Bone marrow (tissue), 2 donors: Measurements from ENCODE around the gene METAP1.
A peak's percentile ranks its signal among the peaks of the same experiment; 100 is the strongest.
"Not testable (repeated sequence)": the region's sequence is repeated elsewhere in the genome, so short reads cannot be mapped to it uniquely, and the experiment has no call there.

Experiments used
- DNase-seq, 2 donors: peaks; one replicate each; lab custom pipeline; 2025; lab: John Stamatoyannopoulos, UW

Gene METAP1

DNA sequence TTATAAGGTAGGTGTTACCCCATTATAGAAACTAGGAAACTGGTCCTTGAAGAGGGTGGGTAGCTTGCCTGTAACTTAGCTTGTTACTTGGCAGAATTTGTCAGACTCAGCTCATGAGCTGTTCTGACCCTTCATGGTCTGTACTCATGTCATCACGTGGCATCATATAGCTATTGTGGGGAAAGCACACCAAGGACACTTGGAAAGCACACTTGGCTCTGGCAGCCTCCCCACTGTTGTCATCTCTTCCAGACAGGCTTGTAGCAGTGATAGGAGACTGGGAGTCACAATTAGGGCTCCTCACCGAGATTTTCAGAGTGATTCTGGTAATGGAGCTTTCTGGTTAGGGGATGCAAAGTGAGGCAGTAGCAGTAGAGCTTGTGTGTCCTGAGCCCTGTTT lies 62.7 kb downstream of the METAP1 start:
- no peak for DNase-seq

- DNase-seq: no peak
Observed at GRCh38 chr4:99059550-99059949, 64.0 kb downstream of the METAP1 start.

GRCh38 chr4:99061048-99061700 lies 65.7 kb downstream of the METAP1 start:
- DNase-seq: no peak

DNA sequence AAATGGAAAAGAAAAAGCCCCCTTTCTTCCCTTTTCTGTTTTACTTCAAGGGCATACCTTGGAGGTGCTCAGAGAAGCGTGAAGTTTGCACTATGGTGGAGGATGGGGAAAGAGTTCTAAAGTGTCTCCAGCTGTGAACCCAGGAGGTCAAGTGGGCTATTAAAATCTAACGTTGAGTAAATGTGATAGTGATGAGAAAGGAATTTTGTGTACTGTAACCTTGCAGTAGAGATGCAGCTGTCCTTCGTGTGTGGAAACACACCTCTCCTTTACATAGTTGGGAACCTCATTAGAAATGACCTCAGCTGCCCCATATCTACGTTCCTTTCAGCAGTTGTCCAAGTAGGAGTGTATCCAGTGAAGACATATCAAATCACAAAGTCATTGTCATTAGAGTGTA lies 66.6 kb downstream of the METAP1 start:
- no peak for DNase-seq

DNA sequence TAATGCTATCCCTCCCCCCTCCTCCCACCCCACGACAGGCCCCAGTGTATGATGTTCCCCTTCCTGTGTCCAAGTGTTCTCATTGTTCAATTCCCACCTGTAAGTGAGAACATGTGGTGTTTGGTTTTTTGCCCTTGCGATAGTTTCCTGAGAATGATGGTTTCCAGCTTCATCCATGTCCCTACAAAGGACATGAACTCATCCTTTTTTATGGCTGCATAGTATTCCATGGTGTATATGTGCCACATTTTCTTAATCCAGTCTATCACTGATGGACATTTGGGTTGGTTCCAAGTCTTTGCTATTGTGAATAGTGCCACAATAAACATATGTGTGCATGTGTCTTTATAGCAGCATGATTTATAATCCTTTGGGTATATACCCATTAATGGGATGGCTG lies 70.0 kb downstream of the METAP1 start:
- not testable (repeated sequence) for DNase-seq

GRCh38 chr4:99067617-99068016 lies 72.1 kb downstream of the METAP1 start:
- no peak for DNase-seq

DNA sequence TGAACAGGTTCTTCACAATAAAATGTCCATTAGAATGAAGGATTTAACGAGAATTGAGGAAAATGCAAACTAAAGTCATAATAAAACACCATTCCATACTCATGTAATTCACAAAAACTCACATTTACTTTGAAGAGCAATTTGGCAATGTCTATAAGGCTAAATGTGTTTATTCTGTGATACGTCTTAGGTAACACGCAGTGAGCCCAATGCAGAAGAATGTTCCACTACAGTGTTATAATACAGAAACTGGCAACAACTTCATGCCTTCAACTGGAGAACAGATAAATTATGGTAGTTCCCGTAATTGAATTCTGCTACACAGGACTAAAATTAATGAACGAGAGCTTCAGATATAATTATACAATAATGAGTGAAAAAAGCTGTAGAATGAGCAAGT lies 75.6 kb downstream of the METAP1 start:
- no peak for DNase-seq

- DNase-seq: no peak
Observed at GRCh38 chr4:99074816-99075215, 79.3 kb downstream of the METAP1 start.

- no peak for DNase-seq
Observed at GRCh38 chr4:99076292-99076976, 80.9 kb downstream of the METAP1 start.

- DNase-seq: no peak
Observed at GRCh38 chr4:99077177-99077576, 81.7 kb downstream of the METAP1 start.

DNA sequence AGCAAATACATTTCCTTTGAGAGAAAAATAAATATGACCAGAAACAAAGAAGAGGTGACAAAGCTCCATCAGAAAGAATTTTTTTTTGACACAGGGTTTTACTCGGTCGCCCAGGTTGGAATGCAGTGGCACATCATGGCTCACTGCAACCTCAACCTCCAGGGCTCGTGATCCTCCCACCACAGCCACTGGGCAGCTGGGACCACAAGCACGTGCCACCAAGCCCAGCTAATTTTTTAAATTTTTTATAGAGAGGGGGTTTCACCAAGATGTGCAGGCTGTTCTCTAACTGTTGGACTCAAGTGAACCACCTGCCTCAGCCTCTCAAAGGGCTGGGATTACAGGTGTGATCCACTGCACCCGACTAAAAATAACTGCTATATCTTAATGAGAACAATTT lies 82.8 kb downstream of the METAP1 start:
- DNase-seq: no peak

GRCh38 chr4:99078931-99079624 lies 83.6 kb downstream of the METAP1 start:
- no peak for DNase-seq

DNA sequence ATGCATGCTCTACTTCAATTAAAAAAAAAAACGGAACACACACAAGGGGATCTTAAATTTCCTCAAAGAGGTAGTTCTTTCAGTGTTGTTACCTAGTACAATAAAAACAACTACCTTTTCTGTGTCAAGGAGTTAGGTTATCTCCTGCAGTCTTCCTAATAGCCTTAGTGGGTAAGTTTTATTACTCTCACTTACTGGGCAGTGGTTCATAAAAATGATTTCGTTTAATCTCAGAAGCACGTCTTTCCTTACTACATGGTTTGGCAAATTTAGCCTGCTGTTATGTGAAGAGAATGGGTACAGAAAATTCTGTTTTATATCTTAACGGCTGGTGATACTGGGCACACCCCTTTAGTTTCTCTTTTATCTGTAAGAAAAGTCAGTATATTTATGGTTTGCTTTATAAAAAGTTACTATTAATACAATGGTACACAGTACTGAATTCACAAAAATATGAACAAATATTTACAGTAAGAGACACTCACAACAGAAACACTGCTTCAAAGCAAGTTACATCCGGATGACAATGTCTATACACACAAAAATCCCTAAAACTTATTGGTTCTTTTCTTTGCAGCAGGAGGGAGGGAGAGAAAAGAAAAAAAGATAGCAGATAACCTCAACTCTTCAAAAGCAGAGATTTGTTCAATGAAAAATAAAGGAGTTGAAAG lies 84.2 kb downstream of the METAP1 start:
- no peak for DNase-seq

DNA sequence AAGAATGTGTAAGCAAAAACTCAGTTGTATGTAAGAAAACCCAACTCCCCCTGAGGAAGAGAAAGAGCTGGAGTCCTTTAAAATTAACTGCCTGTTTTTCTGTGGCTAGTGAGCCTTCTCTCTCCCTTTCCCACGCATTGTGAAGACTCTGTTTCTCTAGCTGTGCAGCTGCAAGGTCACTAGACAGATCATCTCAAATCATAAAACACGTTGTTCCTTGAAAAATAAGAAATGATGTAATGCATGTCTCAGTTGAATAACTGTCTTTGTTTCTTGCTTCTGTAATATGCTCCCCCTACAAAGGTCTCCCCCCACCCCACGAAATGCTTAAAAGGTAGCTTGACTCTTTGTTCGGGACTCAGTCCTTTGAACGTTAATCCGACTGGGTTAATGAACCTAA lies 85.3 kb downstream of the METAP1 start:
- DNase-seq: not testable (repeated sequence)

DNA sequence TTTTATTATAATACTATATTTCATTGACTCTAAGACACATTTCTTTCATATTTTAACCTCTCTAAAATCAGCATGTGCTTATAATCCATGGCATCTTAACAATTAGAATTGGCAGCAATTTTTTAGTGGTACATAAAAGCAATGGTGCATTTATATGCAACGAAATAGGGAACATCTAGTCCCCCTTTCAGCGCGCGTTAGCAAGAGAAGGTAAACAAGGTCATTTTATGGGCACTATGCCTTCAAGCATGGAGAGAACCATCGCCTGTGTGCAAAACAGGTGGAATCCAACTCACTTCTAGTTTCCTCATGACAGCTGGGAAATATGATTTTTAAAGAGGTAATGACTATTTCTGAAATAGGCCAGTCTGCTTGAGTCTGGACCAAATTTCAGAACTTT lies 86.7 kb downstream of the METAP1 start:
- no peak for DNase-seq

DNA sequence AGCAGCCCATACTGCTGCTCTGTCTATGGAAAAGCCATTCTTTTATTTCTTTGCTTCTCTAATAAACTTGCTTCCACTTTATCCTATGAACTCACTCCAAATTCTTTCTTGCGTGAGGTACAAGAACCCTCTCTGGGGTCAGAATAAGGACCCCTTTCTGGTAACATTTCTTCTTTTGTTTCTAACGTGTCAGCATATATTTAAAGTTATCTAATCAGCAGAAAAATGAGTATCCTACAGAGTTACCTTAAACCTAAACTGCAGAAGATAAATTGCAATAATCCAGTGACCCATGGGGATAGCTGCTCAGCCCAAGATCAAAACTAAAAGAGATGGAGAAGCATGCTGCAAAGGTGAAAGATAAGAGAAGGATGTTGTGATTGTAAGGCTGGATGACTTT lies 89.1 kb downstream of the METAP1 start:
- DNase-seq: no peak

DNA sequence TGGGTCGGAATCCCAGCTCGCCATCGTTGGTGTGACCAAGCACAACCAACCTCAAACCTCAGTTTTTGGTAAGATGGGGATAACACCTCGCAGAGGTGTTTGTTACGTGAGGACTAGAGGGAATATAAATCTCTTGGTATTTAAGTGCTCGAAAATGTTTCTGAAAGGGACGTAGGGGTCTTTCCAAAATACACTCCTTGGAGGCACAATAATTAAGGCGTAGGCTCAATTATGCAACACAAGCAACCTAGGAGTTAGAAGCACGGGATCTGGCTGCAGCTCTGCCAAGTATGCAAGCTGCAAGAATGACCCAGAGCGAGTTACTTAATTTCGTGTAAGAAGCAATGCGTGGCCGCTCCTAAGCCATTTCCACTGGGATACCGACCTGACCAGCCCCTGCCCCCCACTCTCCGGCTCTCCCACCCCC lies 92.5 kb downstream of the METAP1 start:
- DNase-seq: no peak

DNA sequence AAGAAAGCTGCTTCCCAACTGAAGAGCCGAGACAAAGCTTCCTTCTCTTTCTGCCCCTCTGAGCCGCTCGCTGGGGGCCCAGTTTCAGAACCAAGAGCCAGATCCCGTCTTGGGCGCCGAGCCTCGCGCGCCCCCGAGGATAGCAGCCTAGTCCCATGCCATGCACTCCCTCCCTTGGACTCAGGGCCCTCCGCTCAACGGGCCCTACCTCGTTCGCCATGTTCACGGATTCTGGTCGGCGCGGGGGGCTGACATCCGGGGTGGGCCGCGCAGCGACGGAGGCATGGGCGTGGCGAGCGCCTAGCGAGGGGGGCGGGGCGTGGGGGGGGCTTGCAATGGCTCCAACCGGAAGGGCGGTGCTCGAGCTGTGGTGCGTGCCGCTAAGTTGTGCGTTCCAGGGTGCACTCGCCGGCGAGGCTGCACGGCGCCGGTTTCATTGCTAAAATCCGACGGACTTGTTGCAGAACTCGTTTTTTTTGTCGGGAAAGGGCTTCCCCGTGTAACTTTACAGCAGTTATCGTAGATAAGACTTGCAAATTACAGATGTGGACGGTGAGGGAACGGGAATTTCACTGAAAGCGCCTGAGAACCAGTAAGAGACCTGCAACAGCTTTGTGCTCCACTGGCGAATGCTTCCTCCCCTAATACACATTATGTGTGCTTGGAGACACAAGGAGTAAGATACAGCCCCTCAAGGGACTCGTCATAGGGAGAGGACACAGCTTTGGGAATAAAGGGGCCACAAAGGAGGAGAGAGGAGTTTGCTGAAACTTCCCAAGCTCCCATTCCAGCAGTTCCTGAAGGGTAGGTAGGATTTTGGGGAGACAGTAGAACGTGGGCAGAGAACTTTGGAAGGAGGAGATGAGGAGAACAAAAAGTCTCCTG lies 93.2 kb downstream of the METAP1 start, which contains the start of gene ADH5:
Gene ADH5 (minus strand): TSS at position 308 of the 885 bp plus-strand sequence. CDS start 88 bp downstream, at position 220.
- peak; percentile 53 to 76 for DNase-seq

DNA sequence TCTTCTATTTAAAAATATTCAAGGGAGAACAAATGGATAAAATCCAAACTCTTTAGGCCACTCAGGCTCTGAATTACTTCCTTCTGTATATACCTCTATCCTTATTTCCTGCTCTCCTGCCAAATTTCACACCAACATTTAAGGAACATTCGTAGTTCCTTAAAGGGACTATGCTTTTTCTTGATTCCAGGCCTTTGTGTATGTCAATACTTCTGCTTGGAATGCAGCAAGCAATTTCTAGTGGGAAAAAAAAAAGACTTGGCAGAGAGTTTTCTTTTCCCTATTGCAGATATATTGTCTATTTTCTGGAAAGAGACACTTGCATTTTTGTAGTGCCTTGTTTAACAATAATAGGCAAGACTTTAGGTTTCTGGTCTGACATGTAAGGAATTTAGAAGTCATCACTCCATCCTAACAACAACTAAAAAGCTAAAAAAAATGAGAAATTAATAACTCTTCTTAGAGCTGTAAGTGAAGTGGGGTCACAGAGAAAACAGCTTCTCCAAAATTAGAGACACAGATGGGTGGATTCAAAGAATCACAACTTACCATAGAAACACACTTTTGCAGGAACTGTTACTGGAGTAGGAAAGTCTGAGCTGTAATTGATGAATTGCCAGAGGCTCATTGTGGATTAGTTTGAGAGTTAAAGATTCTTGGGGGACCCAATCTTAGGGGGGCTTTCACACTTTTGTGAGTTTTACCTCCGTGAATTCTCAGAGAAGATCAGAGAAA lies 95.1 kb downstream of the METAP1 start:
- no peak for DNase-seq

DNA sequence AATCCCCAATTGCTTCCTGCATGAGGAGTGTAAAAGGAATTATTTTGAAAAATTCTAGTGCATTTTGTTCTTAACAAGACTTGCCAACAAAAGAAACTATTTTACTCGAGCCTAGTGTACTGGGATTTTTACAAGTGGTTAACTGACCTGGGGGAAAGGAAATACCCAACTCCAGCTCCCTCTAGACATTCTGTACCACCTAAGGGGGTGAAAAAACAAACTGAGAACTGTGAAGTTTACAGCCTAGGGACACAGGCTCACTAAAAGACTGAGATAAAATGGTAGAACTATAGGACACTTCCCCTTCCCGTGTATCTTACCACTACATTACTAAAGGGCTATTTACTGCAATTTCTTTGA lies 95.7 kb downstream of the METAP1 start:
- DNase-seq: no peak

- not testable (repeated sequence) for DNase-seq
Observed at GRCh38 chr4:99091841-99092240, 96.3 kb downstream of the METAP1 start.
